Uterus (tissue), 4 donors: ENCODE measurements around the gene EPS8L3. TPM values are rescaled to one million over a fixed set of nuclear protein-coding genes. Genes with fewer than 3 reads are reported as not detected.
"Not testable (repeated sequence)": the region's sequence is repeated elsewhere in the genome, so short reads cannot be mapped to it uniquely, and the experiment has no call there.

Source experiments
- DNase-seq, 2 donors: peaks; one replicate each; pipeline ENCODE4 v3.0.0-alpha.2; 2019 to 2020
- H3K27ac ChIP-seq, 2 donors: fragments of 200-600 bp; sonication (generic); 1 replicate in 1 of 2; 2 replicates in 1 of 2; pipeline ENCODE4 v1.5.1; 2016 to 2018
- H3K27me3 ChIP-seq, 2 donors: fragments of 200-600 bp; sonication (generic); one replicate each; pipeline ENCODE4 v1.5.1; 2018 to 2019; ENCODE audit warnings: control low read depth in 1 of 2
- H3K36me3 ChIP-seq, 2 donors: fragments of 200-600 bp; sonication (generic); one replicate each; pipeline ENCODE4 v1.5.1; 2019; ENCODE audit warnings: control low read depth in 1 of 2
- H3K4me1 ChIP-seq, 2 donors: fragments of 200-600 bp; sonication (generic); one replicate each; pipeline ENCODE4 v1.5.1; 2018 to 2019; ENCODE audit warnings: control low read depth in 1 of 2
- H3K4me3 ChIP-seq, 2 donors: fragments of 200-600 bp; sonication (generic); 1 replicate in 1 of 2; 2 replicates in 1 of 2; pipeline ENCODE4 v1.5.1; 2018 to 2019; ENCODE audit warnings: mild to moderate bottlenecking in 1 of 2
- H3K9me3 ChIP-seq, 2 donors: fragments of 200-600 bp; sonication (generic); one replicate each; pipeline ENCODE4 v1.5.1; 2019; ENCODE audit warnings: control low read depth in 1 of 2
- CTCF ChIP-seq, 4 experiments: fragments of 200-600 bp in 2 of 4; fragments of 450-650 bp in 2 of 4; sonication (generic) in 2 of 4; IDR thresholded peaks; one replicate each; pipeline ENCODE4 v1.5.1; 2016 to 2019; ENCODE audit warnings: antibody characterized with exemption in 4 of 4, mild to moderate bottlenecking in 2 of 4, moderate library complexity in 1 of 4
- POLR2A ChIP-seq, 2 donors: fragments of 450-650 bp; IDR thresholded peaks; one replicate each; pipeline ENCODE4 v1.6.1; 2016; ENCODE audit warnings: antibody characterized with exemption in 2 of 2, mild to moderate bottlenecking in 1 of 2, moderate library complexity in 1 of 2
- intact Hi-C: fragments of 100-400 bp; cut with DNase I; formaldehyde crosslinking; loops from one replicate; pipeline ENCODE4 v1.15.1; 2023; ENCODE audit warnings: low total_unique reads
- total RNA-seq, 4 donors: library from RNA; depleted of rRNA in 3 of 4; stranded (reverse); fragments of >200 nt in 3 of 4; gene quantifications; one replicate each; pipeline versions ENCODE4 v1.1.0 to v1.2.4, GENCODE V29; 2014 to 2023
- donor health status: DM: yes; HTN: yes; CAD: no.

Gene EPS8L3
- total RNA-seq, 4 donors from 2014 or later: 0.26 to 0.29 TPM; not detected in 2

- H3K27me3 ChIP-seq: no peaks in the 10 kb centered on the region
- H3K27ac ChIP-seq: no peak overlapping the region
- H3K9me3 ChIP-seq: no peaks in the 10 kb centered on the region
- TF ChIP-seq CTCF (IDR thresholded peaks at IDR 0.05) (no peak), POLR2A (IDR thresholded peaks at IDR 0.05) (no peak)
- intact Hi-C loops: no loop called here
- H3K4me3 ChIP-seq: no peak overlapping the region
- peak in 1 of 2 donors; percentile 5 for DNase-seq
- no peaks in the 10 kb centered on the region for H3K4me1 ChIP-seq
- H3K36me3 ChIP-seq: no peaks in the 10 kb centered on the region
Observed at GRCh38 chr1:109757936-109758786, 5.6 kb downstream of the EPS8L3 start.

- Histone ChIP-seq H3K27ac (no peak overlapping the region), H3K4me1 (no peaks in the 10 kb centered on the region), H3K36me3 (no peaks in the 10 kb centered on the region), H3K4me3 (no peak overlapping the region), H3K9me3 (no peaks in the 10 kb centered on the region), H3K27me3 (no peaks in the 10 kb centered on the region)
- no peak for TF ChIP-seq CTCF (IDR thresholded peaks at IDR 0.05)
- no peak for TF ChIP-seq POLR2A (IDR thresholded peaks at IDR 0.05)
- peak in 1 of 2 donors; percentile 5 for DNase-seq
- intact Hi-C loops: no loop called here
Observed at GRCh38 chr1:109756848-109757521, 6.7 kb downstream of the EPS8L3 start.

GRCh38 chr1:109756325-109756724 lies 7.4 kb downstream of the EPS8L3 start:
- intact Hi-C loops, DNase-seq, H3K4me1 ChIP-seq, H3K36me3 ChIP-seq, H3K27ac ChIP-seq, H3K9me3 ChIP-seq, H3K27me3 ChIP-seq, H3K4me3 ChIP-seq: not testable (repeated sequence)

- Histone ChIP-seq H3K36me3 (no peaks in the 10 kb centered on the region), H3K27me3 (no peaks in the 10 kb centered on the region), H3K4me3 (no peak overlapping the region), H3K4me1 (no peaks in the 10 kb centered on the region), H3K27ac (no peak overlapping the region), H3K9me3 (no peaks in the 10 kb centered on the region)
- TF ChIP-seq POLR2A (IDR thresholded peaks at IDR 0.05): no peak
- no peak for TF ChIP-seq CTCF (IDR thresholded peaks at IDR 0.05)
- no peak for DNase-seq
- intact Hi-C loops: no loop called here
Observed at GRCh38 chr1:109754738-109755137, 9.0 kb downstream of the EPS8L3 start.

GRCh38 chr1:109751531-109752260 lies 12.0 kb downstream of the EPS8L3 start:
- no peak for DNase-seq
- Histone ChIP-seq H3K27ac (no peak overlapping the region), H3K36me3 (no peaks in the 10 kb centered on the region), H3K9me3 (no peaks in the 10 kb centered on the region), H3K4me3 (no peak overlapping the region), H3K4me1 (no peaks in the 10 kb centered on the region), H3K27me3 (no peaks in the 10 kb centered on the region)
- intact Hi-C loops: no loop called here
- TF ChIP-seq POLR2A (IDR thresholded peaks at IDR 0.05) (no peak), CTCF (IDR thresholded peaks at IDR 0.05) (no peak)
